Measurements from ENCODE around the gene SYT5. TPM values are rescaled to one million over a fixed set of nuclear protein-coding genes. Genes with fewer than 3 reads are reported as not detected.
"Not testable (repeated sequence)": the region's sequence is repeated elsewhere in the genome, so short reads cannot be mapped to it uniquely, and the experiment has no call there.

The SYT5 gene
- total and polyA plus RNA-seq, 4 donors, result 0.06 to 0.40 (median 0.33) TPM; not detected in 1

- H3K27me3 ChIP-seq (ENCODE audit: control insufficient read depth in 3 of 3, insufficient read depth in 3 of 3, low read length in 2 of 3), result peaks cover 6 to 36% (median 15%) of the 10 kb centered on the region in 3 donors
Measured at GRCh38 chr19:55156202-55157063, 23.7 kb downstream of the SYT5 start.

GRCh38 chr19:55155784-55156183 is 24.3 kb downstream of the SYT5 start:
- not testable (repeated sequence) for H3K9ac ChIP-seq (ENCODE audit: insufficient read depth in 1 of 2, low read length in 2 of 2); ATAC-seq (ENCODE audit: insufficient read depth, low FRiP score); H3K9me3 ChIP-seq (ENCODE audit: control insufficient read depth in 4 of 4, insufficient read depth in 3 of 4, low read length in 3 of 4); DNase-seq; H3K36me3 ChIP-seq (ENCODE audit: control insufficient read depth in 4 of 4, insufficient read depth in 4 of 4, low read length in 4 of 4); H3K4me3 ChIP-seq; H3K4me1 ChIP-seq (ENCODE audit: control insufficient read depth in 5 of 5, insufficient read depth in 5 of 5, low read length in 5 of 5)
- WGBS, 2 donors, result 4% methylated on average over 5 of the region's 5 CpGs
- H3K27ac ChIP-seq (ENCODE audit: low read depth in 1 of 2, low read length in 1 of 2), result peak overlapping the region in 1 of 2 donors; percentile 36
- peaks cover 5 to 30% (median 11%) of the 10 kb centered on the region in 3 donors for H3K27me3 ChIP-seq (ENCODE audit: control insufficient read depth in 3 of 3, insufficient read depth in 3 of 3, low read length in 2 of 3)

More at GRCh38 chr19:55156202-55157063, 23.7 kb downstream of the SYT5 start:
- H3K36me3 ChIP-seq (ENCODE audit: control insufficient read depth in 4 of 4, insufficient read depth in 4 of 4, low read length in 4 of 4), result no peaks in the 10 kb centered on the region
- H3K27ac ChIP-seq (ENCODE audit: low read depth in 1 of 2, low read length in 1 of 2), result peak overlapping the region in 1 of 2 donors; percentile 97
- no peak overlapping the region for H3K4me3 ChIP-seq
- H3K9me3 ChIP-seq (ENCODE audit: control insufficient read depth in 4 of 4, insufficient read depth in 3 of 4, low read length in 3 of 4), result peaks cover 0 to 6% (median 0%) of the 10 kb centered on the region in 4 donors
- no peak overlapping the region for H3K9ac ChIP-seq (ENCODE audit: insufficient read depth in 1 of 2, low read length in 2 of 2)
- DNase-seq, result no peak
- H3K4me1 ChIP-seq (ENCODE audit: control insufficient read depth in 5 of 5, insufficient read depth in 5 of 5, low read length in 5 of 5), result peaks cover 0 to 2% (median 0%) of the 10 kb centered on the region in 5 donors
- WGBS, 2 donors, result 5 to 6% methylated on average over 50 to 52 of the region's 52 CpGs
- no peak for ATAC-seq (ENCODE audit: insufficient read depth, low FRiP score)
- TF ChIP-seq CTCF (IDR thresholded peaks at IDR 0.05; ENCODE audit: control extremely low read depth, extremely low read depth), result no peak

GRCh38 chr19:55153652-55154264 is 26.3 kb downstream of the SYT5 start:
- Histone ChIP-seq H3K27ac (ENCODE audit: low read depth in 1 of 2, low read length in 1 of 2) (no peak overlapping the region), H3K36me3 (ENCODE audit: control insufficient read depth in 4 of 4, insufficient read depth in 4 of 4, low read length in 4 of 4) (no peaks in the 10 kb centered on the region), H3K9ac (ENCODE audit: insufficient read depth in 1 of 2, low read length in 2 of 2) (no peak overlapping the region), H3K9me3 (ENCODE audit: control insufficient read depth in 4 of 4, insufficient read depth in 3 of 4, low read length in 3 of 4) (peaks cover 0 to 6% (median 0%) of the 10 kb centered on the region in 4 donors), H3K4me3 (no peak overlapping the region), H3K27me3 (ENCODE audit: control insufficient read depth in 3 of 3, insufficient read depth in 3 of 3, low read length in 2 of 3) (peaks cover 5 to 37% (median 12%) of the 10 kb centered on the region in 3 donors), H3K4me1 (ENCODE audit: control insufficient read depth in 5 of 5, insufficient read depth in 5 of 5, low read length in 5 of 5) (peaks cover 0 to 2% (median 0%) of the 10 kb centered on the region in 5 donors)
- DNase-seq (no peak), ATAC-seq (ENCODE audit: insufficient read depth, low FRiP score) (no peak)
- TF ChIP-seq CTCF (IDR thresholded peaks at IDR 0.05; ENCODE audit: control extremely low read depth, extremely low read depth), result no peak
- WGBS, 2 donors, result 82 to 87% methylated on average over 12 of the region's 12 CpGs

GRCh38 chr19:55152017-55152416 is 28.1 kb downstream of the SYT5 start:
- H3K36me3 ChIP-seq (ENCODE audit: control insufficient read depth in 4 of 4, insufficient read depth in 4 of 4, low read length in 4 of 4), result no peaks in the 10 kb centered on the region
- no peak for TF ChIP-seq CTCF (IDR thresholded peaks at IDR 0.05; ENCODE audit: control extremely low read depth, extremely low read depth)
- DNase-seq (no peak), ATAC-seq (ENCODE audit: insufficient read depth, low FRiP score) (no peak)
- H3K27ac ChIP-seq (ENCODE audit: low read depth in 1 of 2, low read length in 1 of 2), result peak overlapping the region in 1 of 2 donors; percentile 17
- no peak overlapping the region for H3K4me3 ChIP-seq
- no peak overlapping the region for H3K9ac ChIP-seq (ENCODE audit: insufficient read depth in 1 of 2, low read length in 2 of 2)
- H3K4me1 ChIP-seq (ENCODE audit: control insufficient read depth in 5 of 5, insufficient read depth in 5 of 5, low read length in 5 of 5), result peaks cover 0 to 2% (median 0%) of the 10 kb centered on the region in 5 donors
- peaks cover 0 to 6% (median 0%) of the 10 kb centered on the region in 4 donors for H3K9me3 ChIP-seq (ENCODE audit: control insufficient read depth in 4 of 4, insufficient read depth in 3 of 4, low read length in 3 of 4)
- peaks cover 5 to 32% (median 10%) of the 10 kb centered on the region in 3 donors for H3K27me3 ChIP-seq (ENCODE audit: control insufficient read depth in 3 of 3, insufficient read depth in 3 of 3, low read length in 2 of 3)

Measured in lung (tissue), 12 donors.